Peyer's patch (tissue), 4 donors: ENCODE data around the gene RSBN1L.

ENCODE experiments used
- POLR2A ChIP-seq, 2 donors: fragments of 450-650 bp; IDR thresholded peaks; one replicate each; pipeline ENCODE4 v1.5.1; 2017; ENCODE audit warnings: antibody characterized with exemption in 2 of 2, mild to moderate bottlenecking in 2 of 2, moderate library complexity in 2 of 2
- TF ChIP-seq, protein P1 (sequence below), 6 experiments: fragments of 450-650 bp in 4 of 6; fragments of 200-600 bp in 2 of 6; sonication (generic) in 1 of 6; IDR thresholded peaks; one replicate each; pipeline ENCODE4 v1.5.1; 2017 to 2019; ENCODE audit warnings: antibody characterized with exemption in 6 of 6, mild to moderate bottlenecking in 3 of 6, moderate library complexity in 1 of 6

DNA sequence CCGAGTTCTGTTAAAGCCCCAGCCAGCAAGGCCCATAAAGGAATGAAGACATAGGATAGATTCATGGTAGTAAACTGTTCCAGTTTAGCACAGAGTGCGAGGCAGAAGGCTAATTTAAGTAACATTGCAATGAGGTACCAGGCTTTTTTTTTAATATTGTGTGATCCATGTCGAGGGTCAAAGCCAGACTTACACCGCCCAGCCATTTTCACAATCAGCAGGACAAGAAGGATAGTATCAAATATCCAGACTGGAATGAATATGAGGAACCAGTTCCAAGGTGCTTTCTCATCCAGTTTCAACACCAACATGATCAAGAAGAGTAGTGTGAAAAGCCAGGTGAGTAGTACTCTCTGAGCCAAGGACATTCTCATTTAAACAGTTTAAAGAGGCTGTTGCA, 97.7 kb downstream of the RSBN1L start:
- TF ChIP-seq, protein P1, sequence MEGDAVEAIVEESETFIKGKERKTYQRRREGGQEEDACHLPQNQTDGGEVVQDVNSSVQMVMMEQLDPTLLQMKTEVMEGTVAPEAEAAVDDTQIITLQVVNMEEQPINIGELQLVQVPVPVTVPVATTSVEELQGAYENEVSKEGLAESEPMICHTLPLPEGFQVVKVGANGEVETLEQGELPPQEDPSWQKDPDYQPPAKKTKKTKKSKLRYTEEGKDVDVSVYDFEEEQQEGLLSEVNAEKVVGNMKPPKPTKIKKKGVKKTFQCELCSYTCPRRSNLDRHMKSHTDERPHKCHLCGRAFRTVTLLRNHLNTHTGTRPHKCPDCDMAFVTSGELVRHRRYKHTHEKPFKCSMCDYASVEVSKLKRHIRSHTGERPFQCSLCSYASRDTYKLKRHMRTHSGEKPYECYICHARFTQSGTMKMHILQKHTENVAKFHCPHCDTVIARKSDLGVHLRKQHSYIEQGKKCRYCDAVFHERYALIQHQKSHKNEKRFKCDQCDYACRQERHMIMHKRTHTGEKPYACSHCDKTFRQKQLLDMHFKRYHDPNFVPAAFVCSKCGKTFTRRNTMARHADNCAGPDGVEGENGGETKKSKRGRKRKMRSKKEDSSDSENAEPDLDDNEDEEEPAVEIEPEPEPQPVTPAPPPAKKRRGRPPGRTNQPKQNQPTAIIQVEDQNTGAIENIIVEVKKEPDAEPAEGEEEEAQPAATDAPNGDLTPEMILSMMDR (IDR thresholded peaks at IDR 0.05), result no peak
- TF ChIP-seq POLR2A (IDR thresholded peaks at IDR 0.05), result no peak
